Body of pancreas (tissue), 4 donors: ENCODE data around the gene POLD1. TPM values are rescaled to one million over a fixed set of nuclear protein-coding genes. Genes with fewer than 3 reads are reported as not detected.

ENCODE experiments used
- ATAC-seq: fragments of 150-250 bp; one replicate; pipeline ENCODE4 v1.9.1; 2016
- DNase-seq, 4 donors: peaks; one replicate each; pipeline ENCODE4 v3.0.0-alpha.2; 2019
- H3K27ac ChIP-seq, 4 donors: fragments of 200-600 bp; sonication (generic); 1 replicate in 3 of 4; 2 replicates in 1 of 4; pipeline versions ENCODE4 v1.5.1 to v1.6.1; 2016 to 2019; ENCODE audit warnings: mild to moderate bottlenecking in 1 of 4, mixed read lengths in 1 of 4, moderate library complexity in 1 of 4
- H3K27me3 ChIP-seq, 2 donors: fragments of 200-600 bp; sonication (generic); one replicate each; pipeline ENCODE4 v1.6.0; 2016; ENCODE audit warnings: mild to moderate bottlenecking in 1 of 2
- H3K36me3 ChIP-seq, 2 donors: fragments of 200-600 bp; sonication (generic); replicated peaks in 1 of 2; 2 replicates each; pipeline ENCODE4 v1.5.1; 2016; ENCODE audit warnings: low read depth in 2 of 2; ENCODE audit not compliant: insufficient read depth in 1 of 2
- H3K4me1 ChIP-seq: fragments of 200-600 bp; sonication (generic); one replicate; pipeline ENCODE4 v1.6.0; 2016
- H3K4me3 ChIP-seq, 2 donors: fragments of 200-600 bp; sonication (generic); 1 replicate in 1 of 2; 2 replicates in 1 of 2; pipeline ENCODE4 v1.5.1; 2016 to 2019
- H3K9me3 ChIP-seq, 3 donors: fragments of 200-600 bp; sonication (generic); 1 replicate in 2 of 3; 2 replicates in 1 of 3; pipeline ENCODE4 v1.5.1; 2016
- CTCF ChIP-seq, 7 experiments: fragments of 450-650 bp in 4 of 7; fragments of 200-600 bp in 3 of 7; sonication (generic) in 3 of 7; IDR thresholded peaks; one replicate each; pipeline ENCODE4 v1.5.1; 2016 to 2019; ENCODE audit warnings: antibody characterized with exemption in 7 of 7
- POLR2A ChIP-seq, 3 donors: fragments of 450-650 bp; IDR thresholded peaks; one replicate each; pipeline ENCODE4 v1.6.1; 2016; ENCODE audit warnings: antibody characterized with exemption in 3 of 3, mild to moderate bottlenecking in 2 of 3
- WGBS, 2 donors: methylation state at CpG; one replicate each; pipeline ENCODE4 v1.1.5; 2017; 5-methylcytosine and 5-hydroxymethylcytosine counted together
- intact Hi-C: fragments of 100-400 bp; cut with DNase I; formaldehyde crosslinking; loops from one replicate; pipeline ENCODE4 v1.15.1; 2023
- total RNA-seq, 2 donors: library from RNA; depleted of rRNA; stranded (reverse); fragments of >200 nt; gene quantifications; one replicate each; pipeline ENCODE4 v1.1.0, GENCODE V29; 2016

POLD1 gene
- total RNA-seq, 2 donors from 2014 or later = 13.2 to 13.8 TPM

- no peaks in the 10 kb centered on the region for H3K9me3 ChIP-seq
- WGBS, 2 donors = 73% methylated on average over 6 to 18 of the region's 18 CpGs
- H3K36me3 ChIP-seq = no peaks in the 10 kb centered on the region
- no peak overlapping the region for H3K4me3 ChIP-seq
- intact Hi-C loops = no loop called here
- TF ChIP-seq POLR2A (IDR thresholded peaks at IDR 0.05) (no peak), CTCF (IDR thresholded peaks at IDR 0.05) (no peak)
- DNase-seq (no peak), ATAC-seq (no peak)
- no peak overlapping the region for H3K27ac ChIP-seq
- H3K4me1 ChIP-seq = peaks cover 15% of the 10 kb centered on the region
- H3K27me3 ChIP-seq = no peaks in the 10 kb centered on the region
Measured at GRCh38 chr19:50422397-50423278, 38.5 kb downstream of the POLD1 start.

GRCh38 chr19:50423279-50424113, 39.3 kb downstream of the POLD1 start:
- Histone ChIP-seq H3K4me3 (no peak overlapping the region), H3K9me3 (no peaks in the 10 kb centered on the region), H3K4me1 (peaks cover 15% of the 10 kb centered on the region), H3K36me3 (no peaks in the 10 kb centered on the region), H3K27me3 (no peaks in the 10 kb centered on the region), H3K27ac (no peak overlapping the region)
- DNase-seq (no peak), ATAC-seq (no peak)
- TF ChIP-seq CTCF (IDR thresholded peaks at IDR 0.05) = no peak
- no peak for TF ChIP-seq POLR2A (IDR thresholded peaks at IDR 0.05)
- WGBS, 2 donors = 78 to 79% methylated on average over 20 to 21 of the region's 22 CpGs
- intact Hi-C loops = no loop called here

GRCh38 chr19:50425581-50425980, 41.4 kb downstream of the POLD1 start:
- intact Hi-C loops = no loop called here

GRCh38 chr19:50427318-50427925, 43.3 kb downstream of the POLD1 start:
- no peak overlapping the region for H3K27ac ChIP-seq
- intact Hi-C loops = no loop called here
- DNase-seq (no peak), ATAC-seq (no peak)
- H3K4me3 ChIP-seq = no peak overlapping the region
- H3K4me1 ChIP-seq = peaks cover 23% of the 10 kb centered on the region
- H3K36me3 ChIP-seq = no peaks in the 10 kb centered on the region
- 80 to 88% methylated on average over 24 to 26 of the region's 26 CpGs for WGBS, 2 donors
- peaks cover 0 to 2% of the 10 kb centered on the region in 2 donors for H3K27me3 ChIP-seq
- H3K9me3 ChIP-seq = no peaks in the 10 kb centered on the region
- no peak for TF ChIP-seq CTCF (IDR thresholded peaks at IDR 0.05)
- TF ChIP-seq POLR2A (IDR thresholded peaks at IDR 0.05) = no peak

More at GRCh38 chr19:50425581-50425980, 41.4 kb downstream of the POLD1 start:
- no peaks in the 10 kb centered on the region for H3K9me3 ChIP-seq
- no peaks in the 10 kb centered on the region for H3K27me3 ChIP-seq
- peaks cover 12% of the 10 kb centered on the region for H3K4me1 ChIP-seq
- H3K36me3 ChIP-seq = no peaks in the 10 kb centered on the region
- no peak for DNase-seq
- H3K27ac ChIP-seq = no peak overlapping the region
- WGBS, 2 donors = 62 to 88% methylated on average over 6 to 7 of the region's 7 CpGs
- H3K4me3 ChIP-seq = no peak overlapping the region
- TF ChIP-seq POLR2A (IDR thresholded peaks at IDR 0.05) (no peak), CTCF (IDR thresholded peaks at IDR 0.05) (no peak)
- ATAC-seq = no peak
